ENCODE results near the gene NAP1L4. TPM values are rescaled to one million over a fixed set of nuclear protein-coding genes. Genes with fewer than 3 reads are reported as not detected.

Gene NAP1L4
- total and polyA plus RNA-seq, 2 of the 4 experiments (the other 2 are of a cell fraction): 71.5 to 80.7 TPM

DNA sequence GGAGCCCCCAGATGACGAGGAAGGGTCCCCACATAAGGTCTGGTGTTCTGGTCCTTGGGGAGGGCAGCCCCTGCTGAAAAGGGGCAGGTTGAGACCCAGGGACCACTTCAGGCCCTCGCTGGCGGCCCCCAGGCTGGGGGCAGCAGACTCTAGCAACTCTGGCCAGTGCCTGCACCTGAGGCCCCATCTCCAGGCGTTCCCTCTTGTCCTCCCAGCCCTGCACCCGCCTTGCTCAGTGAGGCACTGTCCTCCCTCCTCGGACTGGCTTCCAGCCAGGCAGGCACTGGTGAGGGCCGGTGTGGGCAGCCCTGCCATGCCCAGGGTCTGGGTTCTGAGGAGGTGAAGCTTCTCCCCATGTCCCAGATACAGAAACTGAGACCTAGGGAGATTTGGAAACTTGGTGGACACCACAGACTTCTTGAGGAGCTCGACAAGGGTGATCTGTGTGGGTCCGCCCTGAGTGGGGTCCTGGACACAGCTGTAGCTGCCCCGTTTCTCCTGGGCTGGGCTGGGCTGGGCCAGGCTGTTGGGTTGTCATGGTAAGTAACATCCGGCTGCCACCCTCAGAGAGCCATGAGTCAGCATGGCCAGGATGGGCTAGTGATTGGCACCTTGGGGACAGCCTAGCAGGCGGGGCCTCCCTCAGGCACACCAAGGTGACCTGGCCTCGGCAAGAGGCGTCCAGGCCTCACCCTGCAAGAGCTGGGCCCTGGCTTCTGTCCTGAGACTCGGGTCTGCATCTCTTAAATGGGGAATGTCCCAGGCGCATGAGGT lies 51.8 kb downstream of the NAP1L4 start:
- Histone ChIP-seq H2BK15ac (ENCODE audit: low read depth, low read length) (no peak overlapping the region), H2AK9ac (replicated peaks; ENCODE audit: low read depth, low read length, poor library complexity) (no peak overlapping the region), H2BK20ac (ENCODE audit: low read depth, low read length) (no peak overlapping the region), H3K9ac (ENCODE audit: low read depth, low read length) (no peak overlapping the region), H3K9me1 (ENCODE audit: insufficient read depth, low read length) (no peaks in the 10 kb centered on the region), H3K79me1 (ENCODE audit: low read depth in 1 of 2, low read length in 2 of 2) (peaks cover 0 to 23% of the 10 kb centered on the region in 2 experiments; a peak in 1 of 4 replicates), H3K36me3 (ENCODE audit: control insufficient read depth, insufficient read depth, low read length) (peaks cover 12% of the 10 kb centered on the region), H3K56ac (ENCODE audit: extremely low read depth, insufficient read depth, low read length) (no peak overlapping the region), H2AK5ac (ENCODE audit: low read depth, low read length) (no peak overlapping the region), H4K91ac (ENCODE audit: insufficient read depth, low read depth, low read length) (no peak overlapping the region), H3K27ac (ENCODE audit: insufficient read depth, low read length) (no peak overlapping the region), H4K8ac (ENCODE audit: low read depth in 2 of 2, low read length in 2 of 2) (no peak overlapping the region), H3K27me3 (ENCODE audit: control insufficient read depth, insufficient read depth, low read length) (no peaks in the 10 kb centered on the region), H2BK5ac (ENCODE audit: low read depth, low read length, poor library complexity, severe bottlenecking) (no peak overlapping the region), H3K23ac (ENCODE audit: low read depth, low read length) (no peak overlapping the region), H3K14ac (replicated peaks; ENCODE audit: low read depth, low read length) (no peak overlapping the region), H3K4ac (ENCODE audit: low read depth, low read length) (no peak overlapping the region), H3K9me3 (ENCODE audit: control insufficient read depth, insufficient read depth, low read length) (peaks cover 8% of the 10 kb centered on the region), H4K5ac (ENCODE audit: low read depth, low read length) (no peak overlapping the region), H3K4me3 (ENCODE audit: insufficient read depth, low read depth, low read length) (no peak overlapping the region), H3K18ac (ENCODE audit: low read depth, low read length) (no peak overlapping the region), H4K20me1 (ENCODE audit: insufficient read depth, low read length) (no peaks in the 10 kb centered on the region; the same call in 1 of the 2 replicates), H3K4me2 (ENCODE audit: low read depth, low read length) (no peak overlapping the region), H2BK120ac (ENCODE audit: low read depth, low read length) (no peak overlapping the region), H2AFZ (replicated peaks; ENCODE audit: low read length, poor library complexity) (peak overlapping the region; percentile 43), H3K4me1 (ENCODE audit: control insufficient read depth, insufficient read depth, low read length) (peaks cover 2% of the 10 kb centered on the region; the same call in 1 of the 2 replicates)
- no peak for ATAC-seq (ENCODE audit: low read depth)
- intact Hi-C loops (cut with micrococcal nuclease) (no loop called here), dilution Hi-C loops (cut with HindIII; ENCODE audit: low sequenced_read_pairs, unreplicated experiment) (no loop called here), in situ Hi-C loops (cut with MboI; ENCODE audit: low sequenced_read_pairs) (no loop called here)
- TF ChIP-seq, protein P1, sequence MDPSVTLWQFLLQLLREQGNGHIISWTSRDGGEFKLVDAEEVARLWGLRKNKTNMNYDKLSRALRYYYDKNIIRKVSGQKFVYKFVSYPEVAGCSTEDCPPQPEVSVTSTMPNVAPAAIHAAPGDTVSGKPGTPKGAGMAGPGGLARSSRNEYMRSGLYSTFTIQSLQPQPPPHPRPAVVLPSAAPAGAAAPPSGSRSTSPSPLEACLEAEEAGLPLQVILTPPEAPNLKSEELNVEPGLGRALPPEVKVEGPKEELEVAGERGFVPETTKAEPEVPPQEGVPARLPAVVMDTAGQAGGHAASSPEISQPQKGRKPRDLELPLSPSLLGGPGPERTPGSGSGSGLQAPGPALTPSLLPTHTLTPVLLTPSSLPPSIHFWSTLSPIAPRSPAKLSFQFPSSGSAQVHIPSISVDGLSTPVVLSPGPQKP (IDR thresholded peaks at IDR 0.05; ENCODE audit: borderline replicate concordance, low read depth, low read length): no peak
- TF ChIP-seq RFX5 (IDR thresholded peaks at IDR 0.05; ENCODE audit: low read depth, low read length) (no peak), MXI1 (IDR thresholded peaks at IDR 0.05; ENCODE audit: borderline replicate concordance, low read depth, low read length) (no peak), MAFK (IDR thresholded peaks at IDR 0.05; ENCODE audit: low read depth, low read length) (peak; percentile 48), MAZ (IDR thresholded peaks at IDR 0.05; ENCODE audit: borderline replicate concordance, low read depth, low read length) (no peak)
- TF ChIP-seq, protein P2, sequence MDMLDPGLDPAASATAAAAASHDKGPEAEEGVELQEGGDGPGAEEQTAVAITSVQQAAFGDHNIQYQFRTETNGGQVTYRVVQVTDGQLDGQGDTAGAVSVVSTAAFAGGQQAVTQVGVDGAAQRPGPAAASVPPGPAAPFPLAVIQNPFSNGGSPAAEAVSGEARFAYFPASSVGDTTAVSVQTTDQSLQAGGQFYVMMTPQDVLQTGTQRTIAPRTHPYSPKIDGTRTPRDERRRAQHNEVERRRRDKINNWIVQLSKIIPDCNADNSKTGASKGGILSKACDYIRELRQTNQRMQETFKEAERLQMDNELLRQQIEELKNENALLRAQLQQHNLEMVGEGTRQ (IDR thresholded peaks at IDR 0.05; ENCODE audit: low read depth, low read length): no peak
- WGBS, 2 experiments (ENCODE audit: extremely low coverage in 2 of 2, insufficient read length in 1 of 2): 88% methylated on average over 5 of the region's 16 CpGs; no CpG with 5 or more reads in 1 of the 2 experiments
- POLR2A ChIA-PET (ENCODE audit: unreplicated experiment): no interaction called here
- no peak for DNase-seq
- BruUV-seq (replicated peaks): no TSS peak
- CTCF ChIA-PET: no interaction called here

Data from IMR-90 (cell line).